Measurements from ENCODE around the gene PPIA.

DNA sequence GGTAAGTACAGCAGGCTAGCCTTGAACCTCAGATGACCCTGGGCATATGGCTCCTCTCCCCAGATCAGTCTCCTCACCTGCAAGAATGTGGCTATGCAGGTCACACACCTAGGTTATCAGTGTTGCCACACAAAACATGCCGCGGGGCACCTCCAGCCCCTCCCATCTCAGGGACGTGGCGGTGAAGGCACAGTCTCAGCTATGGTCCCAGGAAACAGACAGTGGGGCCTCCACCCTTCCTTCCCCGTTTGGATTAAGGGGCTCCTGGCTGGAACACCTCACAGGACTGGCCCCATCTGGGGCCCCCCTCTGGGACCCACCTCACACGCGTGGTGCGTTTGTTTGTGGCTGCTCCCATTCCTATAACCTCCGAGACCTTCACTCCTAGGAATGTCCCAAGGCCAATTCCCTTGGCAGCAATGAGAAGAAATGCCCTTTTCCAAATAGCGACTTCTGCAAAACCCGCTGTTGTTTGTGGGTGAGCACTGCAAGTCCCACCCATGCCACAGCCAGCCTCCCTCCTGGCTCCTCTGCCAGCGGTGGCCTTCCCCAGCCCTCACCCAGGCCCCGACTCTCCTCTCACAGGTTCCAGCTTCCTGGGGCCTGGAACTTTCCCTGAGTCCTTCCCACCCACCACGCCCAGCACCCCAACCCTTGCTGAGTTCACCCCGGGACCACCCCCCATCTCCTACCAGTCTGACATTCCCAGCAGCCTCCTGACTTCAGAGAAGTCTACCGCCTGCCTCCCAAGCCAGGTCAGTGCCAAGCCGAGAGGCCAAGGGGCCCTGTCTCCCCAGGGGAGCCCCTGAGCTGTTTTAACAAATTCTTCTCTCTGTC lies 30.7 kb upstream of the PPIA start:
- TF ChIP-seq, protein P1, sequence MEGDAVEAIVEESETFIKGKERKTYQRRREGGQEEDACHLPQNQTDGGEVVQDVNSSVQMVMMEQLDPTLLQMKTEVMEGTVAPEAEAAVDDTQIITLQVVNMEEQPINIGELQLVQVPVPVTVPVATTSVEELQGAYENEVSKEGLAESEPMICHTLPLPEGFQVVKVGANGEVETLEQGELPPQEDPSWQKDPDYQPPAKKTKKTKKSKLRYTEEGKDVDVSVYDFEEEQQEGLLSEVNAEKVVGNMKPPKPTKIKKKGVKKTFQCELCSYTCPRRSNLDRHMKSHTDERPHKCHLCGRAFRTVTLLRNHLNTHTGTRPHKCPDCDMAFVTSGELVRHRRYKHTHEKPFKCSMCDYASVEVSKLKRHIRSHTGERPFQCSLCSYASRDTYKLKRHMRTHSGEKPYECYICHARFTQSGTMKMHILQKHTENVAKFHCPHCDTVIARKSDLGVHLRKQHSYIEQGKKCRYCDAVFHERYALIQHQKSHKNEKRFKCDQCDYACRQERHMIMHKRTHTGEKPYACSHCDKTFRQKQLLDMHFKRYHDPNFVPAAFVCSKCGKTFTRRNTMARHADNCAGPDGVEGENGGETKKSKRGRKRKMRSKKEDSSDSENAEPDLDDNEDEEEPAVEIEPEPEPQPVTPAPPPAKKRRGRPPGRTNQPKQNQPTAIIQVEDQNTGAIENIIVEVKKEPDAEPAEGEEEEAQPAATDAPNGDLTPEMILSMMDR (IDR thresholded peaks at IDR 0.05): no peak
- TF ChIP-seq POLR2A (IDR thresholded peaks at IDR 0.05) (no peak), POLR2AphosphoS5 (IDR thresholded peaks at IDR 0.05) (no peak)

Measured in breast epithelium (tissue), 3 donors.